GM21390 (cell line): ENCODE measurements around the gene UTP18.
"Not testable (repeated sequence)": the region's sequence is repeated elsewhere in the genome, so short reads cannot be mapped to it uniquely, and the experiment has no call there.

Source experiments
- ATAC-seq: cut with Tn5 transposase; IDR thresholded peaks from one replicate; pipeline ENCODE4 v1.9.1; 2021; ENCODE audit not compliant: unreplicated experiment

UTP18 gene

DNA sequence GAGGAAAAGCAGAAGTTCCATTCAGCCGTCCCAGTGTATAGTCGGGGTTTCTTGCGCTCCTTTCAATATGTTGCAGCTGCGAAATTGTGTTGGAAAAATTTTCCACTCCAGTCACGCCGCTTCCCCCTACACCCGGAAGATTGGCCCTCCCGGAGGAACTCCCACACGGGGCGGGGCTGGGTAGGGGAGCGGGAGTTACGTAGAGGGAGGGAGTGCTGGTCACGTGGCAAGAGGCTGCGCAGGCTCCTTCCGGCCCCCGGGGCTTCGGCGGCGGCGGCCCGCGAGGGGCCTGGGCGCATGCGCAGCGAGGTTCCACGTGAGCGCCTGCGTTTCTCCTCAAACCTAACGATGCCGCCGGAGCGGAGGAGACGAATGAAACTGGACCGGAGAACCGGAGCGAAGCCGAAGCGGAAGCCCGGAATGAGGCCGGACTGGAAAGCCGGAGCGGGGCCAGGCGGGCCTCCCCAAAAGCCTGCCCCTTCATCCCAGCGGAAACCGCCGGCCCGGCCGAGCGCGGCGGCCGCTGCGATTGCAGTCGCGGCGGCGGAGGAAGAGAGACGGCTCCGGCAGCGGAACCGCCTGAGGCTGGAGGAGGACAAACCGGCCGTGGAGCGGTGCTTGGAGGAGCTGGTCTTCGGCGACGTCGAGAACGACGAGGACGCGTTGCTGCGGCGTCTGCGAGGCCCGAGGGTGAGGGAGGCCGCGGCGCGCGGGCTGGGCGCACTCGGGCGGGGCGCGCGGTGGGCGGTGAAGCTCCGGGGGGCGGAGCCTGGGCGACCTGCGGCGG is at the start of gene UTP18:
Gene UTP18, plus strand, starts transcription at position 310 of the 787 bp plus-strand sequence. Its CDS starts 39 bp downstream, at position 349.
- ATAC-seq: peak; percentile 66

DNA sequence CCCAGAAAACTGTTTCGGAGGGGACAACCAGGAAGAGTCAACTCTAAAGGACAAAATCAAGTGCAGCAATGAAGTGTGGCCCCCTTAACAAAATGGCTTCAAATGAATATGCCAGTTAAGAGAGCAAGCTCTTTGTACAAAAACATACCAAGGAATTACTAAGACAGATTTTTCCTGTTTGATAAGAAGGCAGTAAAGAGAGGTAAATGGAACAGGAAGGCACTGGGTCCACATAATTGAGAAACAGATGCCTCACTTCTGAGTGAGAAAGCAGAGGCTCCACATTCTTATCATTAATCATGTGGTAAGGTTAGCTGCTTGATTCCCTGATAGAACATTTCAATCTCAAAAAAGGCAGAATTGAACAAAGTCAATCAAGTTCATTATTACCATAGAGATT is 45.4 kb upstream of the UTP18 start:
- no peak for ATAC-seq

DNA sequence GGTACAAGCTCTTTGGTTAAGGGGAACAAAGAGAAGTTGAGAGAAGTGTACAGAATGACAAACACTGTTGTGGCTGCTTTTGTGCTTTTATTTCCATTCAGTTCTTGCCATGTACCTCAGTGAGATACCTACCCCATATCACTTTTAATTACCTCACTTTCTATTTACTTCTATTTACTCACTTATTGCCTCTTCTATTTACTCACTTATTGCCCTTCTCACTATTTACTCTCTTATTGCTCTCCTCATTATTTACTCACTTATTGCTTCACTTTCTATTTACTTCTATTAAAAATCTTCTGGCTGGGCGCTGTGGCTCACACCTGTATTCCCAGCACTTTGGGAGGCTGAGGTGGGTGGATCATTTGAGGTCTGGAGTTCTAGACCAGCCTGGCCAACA is 42.4 kb upstream of the UTP18 start:
- ATAC-seq: no peak

DNA sequence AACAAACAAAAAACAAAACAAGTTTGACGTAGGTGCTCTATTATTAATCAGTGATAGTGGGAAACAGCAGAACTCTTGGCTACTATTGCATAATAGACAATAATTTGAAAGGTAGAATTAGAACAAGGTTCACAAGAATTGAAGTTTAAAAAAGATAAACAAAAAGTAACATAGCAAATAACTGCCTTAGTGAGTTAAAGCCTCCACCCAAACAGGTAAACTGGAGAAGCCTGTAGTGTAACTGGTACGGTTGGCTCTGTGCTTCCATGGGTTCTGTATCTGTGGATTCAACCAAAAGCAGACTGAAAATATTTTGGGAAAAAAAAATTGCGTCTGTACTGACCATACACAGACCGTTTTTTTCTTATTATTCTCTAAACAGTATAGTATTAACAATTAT is 39.0 kb upstream of the UTP18 start:
- ATAC-seq: no peak

DNA sequence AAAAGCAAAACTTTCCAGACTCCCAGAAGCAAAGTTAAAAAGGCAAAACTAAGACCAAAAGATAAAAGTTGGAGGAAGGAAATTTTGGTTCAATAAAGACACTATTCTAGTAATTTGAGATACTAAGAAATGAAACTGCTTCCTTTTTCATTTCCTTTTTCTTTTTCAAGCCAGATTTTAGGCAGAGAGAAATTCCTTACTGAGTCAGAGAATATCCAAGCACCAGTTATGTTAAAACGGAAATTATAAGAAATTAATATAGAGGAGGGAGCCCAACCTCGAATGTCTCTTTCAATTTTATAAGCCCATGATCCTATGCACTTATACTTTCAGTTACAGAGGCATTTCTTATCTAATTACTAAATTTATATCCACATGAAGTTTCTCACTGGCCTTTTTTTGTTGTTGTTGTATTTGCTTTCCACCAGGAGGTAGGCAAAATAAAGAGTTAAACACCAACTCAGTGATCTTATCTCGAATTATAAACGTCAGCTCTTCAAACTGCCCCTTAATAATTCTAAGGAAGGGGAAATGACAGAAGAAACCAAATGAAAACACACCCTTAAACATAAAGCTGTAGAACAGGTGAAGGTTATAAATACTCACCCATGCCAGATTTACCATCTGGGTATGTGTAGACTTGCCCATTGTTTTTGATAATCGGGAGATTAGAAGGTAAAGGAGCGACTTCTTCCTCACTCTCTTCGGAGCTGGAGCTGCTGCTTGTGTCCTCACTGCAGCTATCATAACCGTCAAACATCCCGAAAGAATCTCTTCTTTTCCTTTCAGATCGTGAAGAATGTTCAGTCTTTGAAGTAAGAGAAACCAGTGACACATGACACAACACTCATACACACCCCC is 35.7 kb upstream of the UTP18 start:
- no peak for ATAC-seq

DNA sequence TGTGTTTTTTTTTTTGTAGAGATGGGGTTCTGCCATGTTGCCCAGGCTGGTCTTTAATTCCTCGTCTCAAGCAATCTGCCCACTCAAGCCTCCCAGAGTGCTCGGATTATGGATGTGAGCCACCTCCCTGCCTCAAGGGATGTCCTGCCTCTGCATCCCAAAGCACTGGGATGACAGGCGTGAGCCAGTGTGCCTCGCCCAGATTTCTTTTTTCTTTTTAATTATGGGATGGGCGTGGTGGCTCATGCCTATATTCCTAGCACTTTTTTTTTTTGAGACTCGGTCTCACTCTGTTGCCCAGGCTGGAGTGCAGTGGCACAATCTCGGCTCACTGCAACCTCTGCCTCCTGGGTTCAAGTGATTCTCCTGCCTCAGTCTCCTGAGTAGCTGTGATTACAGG is 34.8 kb upstream of the UTP18 start:
- ATAC-seq: not testable (repeated sequence)

DNA sequence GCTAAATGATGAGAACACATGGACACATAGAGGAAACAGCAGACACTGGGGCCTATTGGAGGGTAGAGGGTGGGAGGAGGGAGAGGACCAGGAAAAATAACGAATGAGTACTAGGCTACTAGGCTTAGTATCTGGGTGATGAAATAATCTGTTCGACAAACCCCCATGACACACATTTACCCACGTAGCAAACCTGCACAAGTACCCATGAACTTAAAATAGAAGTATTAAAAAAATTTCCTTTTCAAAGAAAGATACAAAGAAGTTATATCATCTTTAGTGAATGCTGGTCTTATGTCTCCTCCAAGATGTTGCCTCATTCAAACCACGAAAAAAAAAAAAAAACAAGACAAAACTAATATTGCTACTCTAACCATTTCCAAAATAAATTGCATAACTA is 32.2 kb upstream of the UTP18 start:
- ATAC-seq: no peak

DNA sequence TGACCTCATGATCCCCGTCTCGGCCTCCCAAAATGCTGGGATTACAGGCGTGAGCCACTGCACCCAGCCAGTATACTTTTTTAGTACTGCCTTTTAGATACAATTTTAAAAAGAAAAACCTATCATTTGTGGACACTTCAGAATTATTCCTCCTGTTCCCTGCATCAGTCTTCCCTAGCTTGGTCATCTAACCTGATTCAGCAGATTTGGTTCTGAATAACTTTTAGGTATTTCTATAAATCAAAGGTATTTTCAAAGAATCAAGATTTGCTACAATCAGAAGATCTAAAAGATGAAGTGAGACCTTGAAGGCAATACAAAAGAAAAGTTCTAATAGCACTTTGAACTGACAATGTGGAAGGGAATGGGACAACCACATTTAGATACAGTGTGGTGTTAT is 30.5 kb upstream of the UTP18 start:
- no peak for ATAC-seq

DNA sequence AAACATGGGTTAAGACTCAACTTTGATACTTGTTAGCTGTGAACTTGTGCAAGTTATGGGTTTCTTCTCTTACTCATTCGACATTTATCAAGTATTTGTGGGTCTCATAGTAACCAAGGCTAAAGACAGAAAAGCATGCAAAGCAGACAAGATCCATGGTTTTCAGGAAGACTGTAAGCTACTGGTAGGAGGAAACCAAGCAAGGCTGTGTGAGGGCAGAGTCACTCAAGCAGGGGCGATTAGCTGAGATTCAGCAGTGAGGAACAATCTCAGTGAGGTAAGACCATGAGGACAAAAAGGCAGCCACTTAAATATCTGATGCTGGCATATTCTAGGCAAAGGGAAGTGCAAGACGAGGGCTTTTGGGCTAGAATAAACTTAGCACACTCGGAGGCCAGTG is 30.0 kb upstream of the UTP18 start:
- peak; percentile 55 for ATAC-seq

DNA sequence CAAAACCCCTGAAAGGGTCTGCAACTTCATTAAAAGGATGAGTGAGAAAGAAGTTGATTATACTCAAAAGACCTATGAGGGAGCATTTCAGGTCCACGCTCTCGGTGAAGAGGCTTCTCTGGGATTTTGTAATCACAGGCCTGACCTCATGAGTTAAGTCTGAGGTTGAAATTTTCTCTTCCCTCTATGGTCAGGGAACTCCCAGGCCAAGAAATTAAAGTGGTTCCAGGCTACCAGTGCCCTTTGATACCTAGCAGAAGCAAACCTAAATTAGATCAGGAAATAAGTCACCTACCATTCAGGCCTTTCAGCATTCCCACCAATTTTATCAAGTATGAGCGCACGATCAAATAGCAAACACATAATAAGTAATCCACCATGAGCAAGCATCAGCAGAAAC is 28.3 kb upstream of the UTP18 start:
- no peak for ATAC-seq

DNA sequence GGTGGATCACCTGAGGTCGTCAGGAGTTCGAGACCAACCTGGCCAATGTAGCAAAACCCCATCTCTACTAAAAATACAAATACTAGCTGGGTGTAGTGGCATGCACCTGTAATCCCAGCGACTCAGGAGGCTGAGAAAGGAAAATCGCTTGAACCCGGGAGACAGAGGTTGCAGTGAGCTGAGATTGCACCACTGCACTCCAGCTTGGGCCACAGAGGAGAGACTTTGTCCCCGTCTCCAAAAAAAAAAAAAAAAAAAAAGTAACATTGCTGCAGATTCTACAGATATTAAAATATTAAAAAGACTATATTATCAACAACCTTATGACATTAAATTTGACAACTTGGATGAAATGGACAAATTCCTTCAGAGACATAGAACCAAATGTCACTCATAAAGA is 26.2 kb upstream of the UTP18 start:
- no peak for ATAC-seq

DNA sequence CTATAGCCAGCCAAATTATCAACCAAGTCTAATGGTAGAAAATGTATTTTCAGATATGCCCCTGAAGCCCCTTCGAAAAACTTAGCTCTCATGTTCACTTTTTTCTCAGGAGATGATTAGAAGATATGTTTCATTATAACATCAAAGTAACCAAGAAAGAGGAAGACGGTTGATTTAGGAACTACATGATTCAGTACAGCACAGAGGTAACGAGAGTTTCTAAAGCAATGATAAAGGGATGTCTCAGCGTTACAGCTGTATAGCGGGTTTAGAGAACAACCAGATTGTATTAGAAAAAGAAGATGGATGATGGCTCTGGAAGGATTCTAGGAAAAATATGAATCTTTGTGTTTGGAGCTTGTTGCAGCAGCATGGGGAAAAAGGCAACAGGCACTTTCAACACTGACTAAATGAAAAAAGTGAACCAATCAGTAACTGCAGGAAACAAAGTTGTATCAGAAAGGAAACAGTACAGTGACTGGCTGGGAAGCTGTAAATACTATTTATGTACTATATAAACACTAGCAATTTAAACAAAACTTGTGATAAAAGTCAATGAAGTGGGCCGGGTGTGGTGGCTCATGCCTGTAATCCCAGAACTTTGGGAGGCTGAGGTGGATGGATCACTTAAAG is 22.0 kb upstream of the UTP18 start:
- peak; percentile 82 for ATAC-seq

DNA sequence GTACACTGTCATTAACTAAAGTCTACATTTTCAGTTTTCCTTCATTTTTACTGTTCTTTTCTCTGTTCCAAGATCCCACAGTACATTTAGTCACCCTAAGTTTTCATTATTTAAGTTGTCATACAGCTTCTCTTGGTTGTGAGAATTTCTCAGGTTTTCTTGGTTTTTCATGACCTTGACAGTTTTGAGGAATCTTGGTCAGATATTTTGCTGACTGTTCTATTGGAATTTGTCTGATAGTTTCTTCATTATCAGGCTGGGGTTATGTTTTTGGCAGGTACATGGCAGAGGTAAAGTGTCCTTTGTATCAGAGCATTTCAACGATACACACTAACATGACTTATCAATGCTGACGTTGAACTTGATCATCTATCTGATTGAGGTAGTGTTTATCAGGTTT is 20.1 kb upstream of the UTP18 start:
- ATAC-seq: no peak

DNA sequence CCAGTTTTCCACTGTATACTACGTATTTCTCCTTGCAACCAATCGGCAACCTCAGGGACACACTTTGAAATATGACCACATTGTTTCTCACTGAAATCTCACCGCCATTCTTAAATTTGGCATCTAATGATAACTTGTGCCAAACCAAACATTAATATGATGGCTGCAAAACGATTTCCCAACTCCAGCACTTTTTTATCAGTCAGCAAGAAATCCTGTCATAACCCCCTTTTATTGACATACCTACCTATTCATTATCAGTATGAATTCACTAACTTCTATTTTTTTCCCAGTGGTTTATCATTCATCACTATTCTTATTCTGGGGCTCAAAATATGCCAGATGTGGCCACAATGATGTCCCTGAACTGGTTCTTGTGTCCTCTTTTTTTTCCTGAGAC is 16.3 kb upstream of the UTP18 start:
- no peak for ATAC-seq

DNA sequence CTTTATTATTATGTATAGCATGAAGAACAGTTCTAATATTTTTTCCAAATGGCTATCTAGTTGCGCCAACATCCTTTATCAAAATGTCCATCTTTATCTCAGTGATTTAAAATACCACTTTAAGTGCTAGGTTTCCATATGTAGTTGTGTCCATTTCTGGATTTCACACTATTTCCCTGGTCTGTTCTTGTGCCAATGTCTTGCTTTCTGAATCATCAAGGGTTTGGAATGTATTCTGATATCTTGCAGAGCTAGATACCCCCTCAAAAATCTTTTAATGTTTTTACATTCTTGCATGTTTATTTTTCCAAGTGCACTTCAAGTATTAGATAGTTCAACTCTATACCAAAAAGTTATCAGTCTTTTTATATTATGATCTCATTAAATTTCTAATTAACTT is 14.8 kb upstream of the UTP18 start:
- ATAC-seq: no peak

DNA sequence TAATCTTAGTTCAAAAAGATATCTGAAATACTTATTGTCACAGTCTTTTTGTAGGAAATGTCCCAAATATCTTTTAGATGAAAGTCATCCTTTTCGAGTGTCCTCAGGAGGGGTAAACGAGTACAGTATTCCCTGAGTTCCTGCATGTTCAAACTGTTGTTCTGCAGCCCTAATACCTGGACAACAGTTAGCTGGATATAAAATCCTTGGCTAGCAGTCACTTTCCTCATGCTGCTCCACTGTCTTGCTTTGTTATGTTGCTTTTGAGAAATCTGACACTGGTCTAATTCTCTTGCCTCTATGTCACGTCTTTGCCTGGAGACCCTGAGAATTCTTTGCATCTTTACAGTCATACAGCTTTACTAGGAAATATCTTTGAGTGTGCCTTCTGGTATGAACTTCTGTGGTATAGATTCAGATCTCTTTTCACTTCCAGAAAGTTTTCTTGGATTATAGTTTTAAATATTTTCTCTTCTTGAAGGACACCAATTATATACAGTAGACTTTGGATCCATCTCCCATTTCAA is 10.0 kb upstream of the UTP18 start:
- ATAC-seq: no peak

DNA sequence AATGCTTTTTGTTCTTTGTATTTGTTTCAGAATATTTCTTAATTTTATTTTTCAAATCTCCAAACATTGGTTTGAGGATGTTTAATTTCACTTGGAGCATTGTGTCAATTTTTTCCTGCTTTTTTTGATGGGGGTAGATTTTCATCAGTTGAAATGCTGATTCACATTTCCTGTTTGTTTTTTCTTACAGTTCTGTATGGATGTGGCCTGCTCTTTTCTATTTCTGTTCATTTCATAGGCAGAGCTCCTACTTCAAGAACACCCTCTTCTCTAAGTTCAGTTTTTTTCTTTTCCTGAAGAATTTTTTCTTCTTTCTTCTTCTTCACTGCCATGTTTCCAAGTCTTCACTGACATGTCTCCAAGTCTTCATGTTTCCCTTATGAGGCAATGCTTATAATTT is 9.3 kb upstream of the UTP18 start:
- ATAC-seq: no peak

DNA sequence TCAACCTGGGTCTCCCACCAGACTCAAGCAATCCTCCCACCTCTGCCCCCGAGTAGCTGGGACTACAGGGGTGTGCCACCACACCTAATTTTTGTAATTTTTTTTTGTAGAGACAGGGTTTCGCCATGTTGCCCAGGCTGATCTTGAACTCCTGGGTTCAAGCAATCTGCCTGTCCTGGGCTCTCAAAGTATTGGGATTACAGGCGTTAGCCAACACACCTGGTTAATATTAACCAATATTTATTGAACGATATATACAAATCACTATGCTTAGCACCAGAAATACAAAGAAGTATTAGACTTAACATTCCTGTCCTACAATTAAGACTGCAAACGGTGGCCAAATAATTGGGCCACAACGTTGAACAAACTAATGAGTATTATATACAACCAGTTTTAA is 4.7 kb upstream of the UTP18 start:
- no peak for ATAC-seq

DNA sequence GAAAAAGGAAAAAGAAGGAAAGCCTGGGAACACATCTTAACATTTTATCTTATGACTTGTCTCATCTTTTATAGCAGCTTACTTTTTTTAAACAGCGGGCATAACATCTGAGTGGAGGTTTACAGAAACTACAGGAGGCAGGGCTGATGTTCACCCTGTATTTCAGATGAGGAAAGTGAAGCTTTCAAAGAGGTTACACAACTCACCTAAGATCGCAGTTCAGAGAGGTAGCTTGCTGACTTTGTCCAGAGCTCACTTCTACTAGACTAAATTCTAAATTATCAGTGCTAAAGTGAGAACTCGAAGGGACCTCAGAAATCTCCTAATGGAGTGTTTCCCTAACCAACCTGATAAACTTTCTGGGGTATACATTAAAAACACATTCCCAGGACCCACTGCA is 4.2 kb upstream of the UTP18 start:
- no peak for ATAC-seq

DNA sequence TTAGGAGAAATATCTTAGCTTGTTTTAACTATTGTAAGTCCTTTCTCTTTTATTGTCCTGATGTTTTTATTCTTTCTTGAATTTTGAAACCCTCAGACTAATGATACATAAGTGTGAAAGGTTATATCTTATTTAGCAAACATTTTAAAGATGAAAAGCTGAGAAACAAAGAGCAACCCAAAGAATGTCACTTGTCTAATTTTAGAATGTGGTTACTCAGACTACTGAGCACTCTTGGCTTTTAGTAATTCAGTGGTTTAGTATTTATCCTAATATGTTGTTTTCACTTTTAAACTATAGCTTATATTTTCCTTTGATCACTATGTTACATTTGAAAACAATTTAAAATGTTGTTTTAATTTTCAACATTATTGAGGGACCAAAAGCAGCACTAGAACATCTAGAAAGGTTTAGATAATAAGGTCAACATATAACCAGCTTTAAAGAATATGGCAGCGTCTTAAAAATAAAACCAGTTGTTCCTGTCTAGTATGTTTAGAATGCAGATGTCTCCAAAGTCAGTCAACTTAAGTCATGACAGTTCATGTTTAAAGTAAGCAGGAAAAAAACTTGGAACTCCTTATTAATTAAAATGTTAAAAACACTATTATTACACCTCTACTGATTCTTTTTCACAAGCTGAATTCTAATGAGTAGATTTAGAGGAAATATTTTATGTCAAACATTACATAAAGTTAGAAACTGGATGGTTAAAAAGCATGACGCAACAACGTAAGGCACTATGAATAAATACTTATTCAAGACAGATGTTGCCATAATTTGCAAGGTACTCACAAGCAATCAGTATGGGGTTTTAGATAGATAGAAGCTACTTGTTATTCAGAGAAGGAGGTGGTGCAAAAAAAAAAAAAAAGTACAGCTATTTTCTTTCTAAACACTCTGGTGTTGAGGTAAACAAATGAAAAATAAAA is 2.9 kb upstream of the UTP18 start:
- no peak for ATAC-seq
